Left lung (tissue), 10 donors: ENCODE data around the gene LARP1. TPM values are rescaled to one million over a fixed set of nuclear protein-coding genes. Genes with fewer than 3 reads are reported as not detected.
"Not testable (repeated sequence)": the region's sequence is repeated elsewhere in the genome, so short reads cannot be mapped to it uniquely, and the experiment has no call there.

Experiments used
- ATAC-seq: fragments of 200-7000 bp; cut with Tn5 transposase; one replicate; pipeline ENCODE4 v1.9.1; 2020; ENCODE audit warnings: moderate library complexity
- DNase-seq, 4 donors: peaks; one replicate each; pipeline ENCODE4 v3.0.0-alpha.2; 2013 to 2020
- H3K27ac ChIP-seq, 2 donors: fragments of 200-600 bp; sonication (generic) in 1 of 2; one replicate each; pipeline versions ENCODE4 v1.5.0 to v1.8.0; 2020 to 2021
- H3K27me3 ChIP-seq, 2 donors: fragments of 200-600 bp; sonication (generic) in 1 of 2; one replicate each; pipeline versions ENCODE4 v1.5.0 to v1.8.0; 2020 to 2021
- H3K36me3 ChIP-seq, 2 donors: fragments of 200-600 bp; sonication (generic) in 1 of 2; one replicate each; pipeline versions ENCODE4 v1.5.0 to v1.8.0; 2020 to 2021
- H3K4me1 ChIP-seq, 2 donors: fragments of 200-600 bp; one replicate each; pipeline ENCODE4 v1.8.0; 2021
- H3K4me3 ChIP-seq, 2 donors: fragments of 200-600 bp; sonication (generic) in 1 of 2; one replicate each; pipeline versions ENCODE4 v1.5.0 to v1.8.0; 2020 to 2021; ENCODE audit warnings: mild to moderate bottlenecking in 1 of 2
- H3K9me3 ChIP-seq, 2 donors: fragments of 200-600 bp; sonication (generic) in 1 of 2; one replicate each; pipeline versions ENCODE4 v1.5.0 to v1.8.0; 2020 to 2021
- CTCF ChIP-seq, 2 donors: fragments of 200-600 bp; sonication (generic) in 1 of 2; IDR thresholded peaks; one replicate each; pipeline versions ENCODE4 v1.5.0 to v1.8.0; 2021; ENCODE audit warnings: antibody characterized with exemption in 2 of 2
- intact Hi-C, 2 donors: fragments of 100-400 bp; cut with DNase I; formaldehyde crosslinking; loops; one replicate each; pipeline versions ENCODE4 v1.11.2 to v1.14.2; 2022
- polyA plus RNA-seq, 6 donors: library from polyadenylated mRNA; unstranded; fragments of 120-200 nt; gene quantifications; one replicate each; pipeline ENCODE4 v1.2.1, GENCODE V29; 2013; ENCODE audit not compliant: insufficient read length in 6 of 6
- total RNA-seq, 2 donors: library from RNA; stranded (reverse); fragmentation: NEBNext Ultra II Directional; extraction: Animal tissue kit (Norgen Biotek cat#: 25700); gene quantifications; one replicate each; pipeline ENCODE4 v1.2.1, GENCODE V29; 2021
- donor health status: DM: no; HTN: yes; CAD: no.
- donor health status: DM: no; HTN: no; CAD: no.

Gene LARP1
- total and polyA plus RNA-seq, 8 donors: 90.3 to 172 (median 109) TPM

GRCh38 chr5:154734370-154735248, 20.6 kb upstream of the LARP1 start:
- TF ChIP-seq CTCF (IDR thresholded peaks at IDR 0.05): no peak
- DNase-seq (no peak), ATAC-seq (peak; percentile 35)
- Histone ChIP-seq H3K4me3 (no peak overlapping the region), H3K4me1 (no peaks in the 10 kb centered on the region), H3K27ac (peak overlapping the region in 1 of 2 donors; percentile 57), H3K36me3 (no peaks in the 10 kb centered on the region), H3K9me3 (no peaks in the 10 kb centered on the region), H3K27me3 (no peaks in the 10 kb centered on the region)
- intact Hi-C loops: no loop called here

GRCh38 chr5:154735362-154735761, 19.8 kb upstream of the LARP1 start:
- ATAC-seq, DNase-seq, H3K27me3 ChIP-seq, H3K4me1 ChIP-seq, intact Hi-C loops, H3K4me3 ChIP-seq, H3K36me3 ChIP-seq, H3K27ac ChIP-seq, H3K9me3 ChIP-seq: not testable (repeated sequence)

DNA sequence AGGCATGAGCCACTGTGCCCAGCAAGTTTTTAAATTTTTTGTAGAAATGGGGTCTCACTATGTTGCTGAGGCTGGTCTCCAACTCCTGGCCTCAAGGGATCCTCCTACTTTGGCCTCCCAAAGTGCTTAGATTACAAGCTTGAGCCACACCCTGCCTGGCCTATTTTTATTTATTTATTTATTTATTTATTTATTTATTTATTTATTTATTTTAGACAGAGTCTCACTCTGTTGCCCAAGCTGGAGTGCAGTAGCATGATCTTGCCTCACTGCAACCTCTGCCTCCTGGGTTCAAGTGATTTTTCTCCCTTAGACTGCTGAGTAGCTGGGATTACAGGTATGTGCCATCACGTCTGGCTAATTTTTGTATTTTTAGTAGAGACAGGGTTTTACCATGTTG, 18.8 kb upstream of the LARP1 start:
- DNase-seq, H3K27ac ChIP-seq, ATAC-seq, intact Hi-C loops, H3K4me1 ChIP-seq, H3K36me3 ChIP-seq, H3K9me3 ChIP-seq, H3K4me3 ChIP-seq, H3K27me3 ChIP-seq: not testable (repeated sequence)

DNA sequence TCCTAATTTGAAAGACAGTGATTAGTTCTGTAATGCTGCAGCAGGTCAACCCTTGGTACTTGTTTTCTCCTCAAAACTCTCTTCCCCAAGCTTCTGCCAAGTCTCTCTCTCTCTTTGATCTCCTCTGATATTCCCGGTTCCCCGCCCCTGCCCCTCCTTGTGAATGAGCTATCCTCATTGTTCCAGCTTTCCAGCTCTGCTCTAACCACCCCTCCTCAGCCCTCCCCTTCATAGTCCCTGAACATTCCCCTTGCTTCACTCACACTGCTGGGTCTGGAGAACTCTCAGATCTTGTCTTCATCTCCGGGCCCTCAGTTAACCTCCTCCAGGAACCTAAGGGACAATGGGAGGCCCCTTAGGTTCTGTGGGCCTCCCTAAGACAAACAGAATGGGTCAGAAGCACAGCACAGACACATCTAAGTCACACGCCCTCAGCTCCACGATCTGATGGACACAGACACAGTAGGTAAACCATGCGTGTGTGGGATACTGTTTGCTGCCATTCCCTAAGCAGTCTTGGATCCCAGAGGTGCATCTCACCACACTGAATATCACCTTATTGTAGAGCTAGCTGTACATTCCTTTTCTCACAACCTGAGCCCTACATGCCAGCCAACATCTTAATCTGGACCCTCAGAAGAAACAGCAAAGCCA, 17.4 kb upstream of the LARP1 start:
- Histone ChIP-seq H3K27ac (no peak overlapping the region), H3K4me1 (no peaks in the 10 kb centered on the region), H3K27me3 (no peaks in the 10 kb centered on the region), H3K9me3 (no peaks in the 10 kb centered on the region), H3K4me3 (no peak overlapping the region), H3K36me3 (no peaks in the 10 kb centered on the region)
- intact Hi-C loops: no loop called here
- no peak for DNase-seq
- no peak for TF ChIP-seq CTCF (IDR thresholded peaks at IDR 0.05)
- no peak for ATAC-seq

- intact Hi-C loops: no loop called here
- no peaks in the 10 kb centered on the region for H3K4me1 ChIP-seq
- H3K27me3 ChIP-seq: no peaks in the 10 kb centered on the region
- DNase-seq (peak in 3 of 4 donors; percentile 45 to 81 (median 51)), ATAC-seq (peak; percentile 77)
- H3K9me3 ChIP-seq: no peaks in the 10 kb centered on the region
- no peaks in the 10 kb centered on the region for H3K36me3 ChIP-seq
- no peak for TF ChIP-seq CTCF (IDR thresholded peaks at IDR 0.05)
- no peak overlapping the region for H3K27ac ChIP-seq
- no peak overlapping the region for H3K4me3 ChIP-seq
Measured at GRCh38 chr5:154740483-154740882, 14.7 kb upstream of the LARP1 start.

GRCh38 chr5:154740957-154741356, 14.2 kb upstream of the LARP1 start:
- Histone ChIP-seq H3K27ac (no peak overlapping the region), H3K4me3 (no peak overlapping the region), H3K4me1 (no peaks in the 10 kb centered on the region), H3K9me3 (no peaks in the 10 kb centered on the region), H3K27me3 (no peaks in the 10 kb centered on the region), H3K36me3 (no peaks in the 10 kb centered on the region)
- peak in 1 of 4 donors; percentile 38 for DNase-seq
- intact Hi-C loops: no loop called here
- peak; percentile 72 for ATAC-seq
- no peak for TF ChIP-seq CTCF (IDR thresholded peaks at IDR 0.05)
